AG08395 (cell line): Measurements from ENCODE around the gene IL18RAP.
A peak's percentile ranks its signal among the peaks of the same experiment; 100 is the strongest.

ENCODE experiments used
- DNase-seq: peaks from one replicate; pipeline ENCODE4 v3.0.0; 2012; ENCODE audit warnings: mixed read lengths, low spot score

The IL18RAP gene

GRCh38 chr2:102453501-102453900 is 30.5 kb downstream of the IL18RAP start:
- no peak for DNase-seq

- DNase-seq = no peak
These were observed 32.2 kb downstream of the IL18RAP start for GRCh38 chr2:102455061-102455670.

GRCh38 chr2:102460467-102460866 is 37.5 kb downstream of the IL18RAP start:
- no peak for DNase-seq

- no peak for DNase-seq
These were observed 38.2 kb downstream of the IL18RAP start for GRCh38 chr2:102461188-102461587.

- DNase-seq = no peak
These were observed 40.2 kb downstream of the IL18RAP start for GRCh38 chr2:102463160-102463559.

- no peak for DNase-seq
These were observed 47.2 kb downstream of the IL18RAP start for GRCh38 chr2:102470168-102470567.

GRCh38 chr2:102473020-102473419 is 50.1 kb downstream of the IL18RAP start, which contains the start of gene SLC9A4:
Gene SLC9A4, plus strand, starts transcription at chr2:102473226. Its CDS starts 534 bp downstream, at chr2:102473760.
- peak; percentile 53 for DNase-seq

GRCh38 chr2:102473631-102474030 is 50.7 kb downstream of the IL18RAP start:
- no peak for DNase-seq

GRCh38 chr2:102474785-102475184 is 51.8 kb downstream of the IL18RAP start:
- no peak for DNase-seq

GRCh38 chr2:102478686-102479470 is 55.9 kb downstream of the IL18RAP start:
- DNase-seq = no peak

GRCh38 chr2:102480285-102481195 is 57.6 kb downstream of the IL18RAP start:
- DNase-seq = no peak

GRCh38 chr2:102481931-102482330 is 59.0 kb downstream of the IL18RAP start:
- no peak for DNase-seq

GRCh38 chr2:102483086-102483485 is 60.1 kb downstream of the IL18RAP start:
- no peak for DNase-seq

- DNase-seq = no peak
These were observed 61.5 kb downstream of the IL18RAP start for GRCh38 chr2:102484310-102485061.

- DNase-seq = no peak
These were observed 62.3 kb downstream of the IL18RAP start for GRCh38 chr2:102485147-102485785.

GRCh38 chr2:102486941-102487702 is 64.2 kb downstream of the IL18RAP start:
- no peak for DNase-seq

GRCh38 chr2:102487761-102488462 is 65.0 kb downstream of the IL18RAP start:
- peak; percentile 25 for DNase-seq

- no peak for DNase-seq
These were observed 66.7 kb downstream of the IL18RAP start for GRCh38 chr2:102489646-102490045.

GRCh38 chr2:102492006-102492405 is 69.0 kb downstream of the IL18RAP start:
- DNase-seq = no peak

- no peak for DNase-seq
These were observed 71.6 kb downstream of the IL18RAP start for GRCh38 chr2:102494570-102494969.
